Liver (tissue), 3 donors: ENCODE measurements around the gene RSPH6A.

Source experiments
- JUND ChIP-seq, 2 donors: IDR thresholded peaks; 2 replicates each; pipeline ENCODE4 v1.6.1; 2016; ENCODE audit warnings: antibody characterized with exemption in 2 of 2
- RAD21 ChIP-seq, 2 donors: IDR thresholded peaks; 2 replicates each; pipeline ENCODE4 v1.6.1; 2016; ENCODE audit warnings: antibody characterized with exemption in 2 of 2, mild to moderate bottlenecking in 2 of 2
- RXRA ChIP-seq, 2 donors: IDR thresholded peaks; 2 replicates each; pipeline ENCODE4 v1.6.1; 2017 to 2018; ENCODE audit warnings: antibody characterized with exemption in 2 of 2, mild to moderate bottlenecking in 1 of 2
- TAF1 ChIP-seq: conservative IDR thresholded peaks from 2 replicates; pipeline ENCODE4 v1.6.1; 2016; ENCODE audit warnings: antibody characterized with exemption, mild to moderate bottlenecking
- TF ChIP-seq, protein P1 (sequence below): IDR thresholded peaks from 2 replicates; pipeline ENCODE4 v1.6.1; 2016; ENCODE audit warnings: antibody characterized with exemption, mild to moderate bottlenecking
- TF ChIP-seq, protein P2 (sequence below): IDR thresholded peaks from 2 replicates; pipeline ENCODE4 v1.6.1; 2016; ENCODE audit warnings: antibody characterized with exemption
- TF ChIP-seq, protein P3 (sequence below): fragments of 150-350 bp; IDR thresholded peaks from 2 replicates; pipeline ENCODE4 v1.5.1; 2017; ENCODE audit warnings: improper control_type of control experiment, low read depth, low read length; ENCODE audit not compliant: missing input control
- TF ChIP-seq, protein P4 (sequence below): IDR thresholded peaks from 2 replicates; pipeline ENCODE4 v1.6.1; 2016; ENCODE audit warnings: antibody characterized with exemption
- donor health status: healthy.
- donor health status: healthy.

DNA sequence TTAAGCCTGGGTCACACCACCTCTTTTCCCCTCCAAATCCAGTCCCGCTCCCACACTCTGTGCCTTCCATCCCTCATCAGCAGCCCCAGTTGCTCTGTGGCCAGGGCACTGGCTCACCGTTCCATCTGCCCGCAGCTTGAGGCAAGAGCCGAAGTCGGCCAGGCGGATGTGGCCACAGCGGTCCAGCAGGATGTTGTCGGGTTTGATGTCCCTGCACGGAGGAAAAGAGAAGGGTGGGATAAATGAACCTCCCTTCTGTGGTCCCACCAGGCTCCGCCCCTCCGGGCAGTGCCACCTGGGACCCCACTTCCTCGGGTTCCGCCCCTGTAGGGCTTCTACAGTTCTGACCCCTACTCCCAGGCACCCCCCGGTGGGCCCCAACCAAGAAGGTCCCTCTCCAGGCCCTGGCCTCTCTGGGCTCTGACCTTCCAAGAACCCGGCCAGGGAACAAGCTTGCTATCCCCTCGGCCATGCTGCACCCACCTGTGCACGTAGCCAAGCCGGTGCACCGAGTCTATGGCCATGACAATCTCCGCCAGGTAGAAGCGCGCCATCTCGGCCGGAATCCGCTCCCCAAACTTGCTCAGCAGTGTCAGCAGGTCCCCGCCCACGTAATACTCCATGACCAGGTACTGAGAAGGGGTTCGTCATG, 37.0 kb downstream of the RSPH6A start:
- TF ChIP-seq, protein P1, sequence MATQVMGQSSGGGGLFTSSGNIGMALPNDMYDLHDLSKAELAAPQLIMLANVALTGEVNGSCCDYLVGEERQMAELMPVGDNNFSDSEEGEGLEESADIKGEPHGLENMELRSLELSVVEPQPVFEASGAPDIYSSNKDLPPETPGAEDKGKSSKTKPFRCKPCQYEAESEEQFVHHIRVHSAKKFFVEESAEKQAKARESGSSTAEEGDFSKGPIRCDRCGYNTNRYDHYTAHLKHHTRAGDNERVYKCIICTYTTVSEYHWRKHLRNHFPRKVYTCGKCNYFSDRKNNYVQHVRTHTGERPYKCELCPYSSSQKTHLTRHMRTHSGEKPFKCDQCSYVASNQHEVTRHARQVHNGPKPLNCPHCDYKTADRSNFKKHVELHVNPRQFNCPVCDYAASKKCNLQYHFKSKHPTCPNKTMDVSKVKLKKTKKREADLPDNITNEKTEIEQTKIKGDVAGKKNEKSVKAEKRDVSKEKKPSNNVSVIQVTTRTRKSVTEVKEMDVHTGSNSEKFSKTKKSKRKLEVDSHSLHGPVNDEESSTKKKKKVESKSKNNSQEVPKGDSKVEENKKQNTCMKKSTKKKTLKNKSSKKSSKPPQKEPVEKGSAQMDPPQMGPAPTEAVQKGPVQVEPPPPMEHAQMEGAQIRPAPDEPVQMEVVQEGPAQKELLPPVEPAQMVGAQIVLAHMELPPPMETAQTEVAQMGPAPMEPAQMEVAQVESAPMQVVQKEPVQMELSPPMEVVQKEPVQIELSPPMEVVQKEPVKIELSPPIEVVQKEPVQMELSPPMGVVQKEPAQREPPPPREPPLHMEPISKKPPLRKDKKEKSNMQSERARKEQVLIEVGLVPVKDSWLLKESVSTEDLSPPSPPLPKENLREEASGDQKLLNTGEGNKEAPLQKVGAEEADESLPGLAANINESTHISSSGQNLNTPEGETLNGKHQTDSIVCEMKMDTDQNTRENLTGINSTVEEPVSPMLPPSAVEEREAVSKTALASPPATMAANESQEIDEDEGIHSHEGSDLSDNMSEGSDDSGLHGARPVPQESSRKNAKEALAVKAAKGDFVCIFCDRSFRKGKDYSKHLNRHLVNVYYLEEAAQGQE, result no peak
- no peak for TF ChIP-seq TAF1
- TF ChIP-seq, protein P2, sequence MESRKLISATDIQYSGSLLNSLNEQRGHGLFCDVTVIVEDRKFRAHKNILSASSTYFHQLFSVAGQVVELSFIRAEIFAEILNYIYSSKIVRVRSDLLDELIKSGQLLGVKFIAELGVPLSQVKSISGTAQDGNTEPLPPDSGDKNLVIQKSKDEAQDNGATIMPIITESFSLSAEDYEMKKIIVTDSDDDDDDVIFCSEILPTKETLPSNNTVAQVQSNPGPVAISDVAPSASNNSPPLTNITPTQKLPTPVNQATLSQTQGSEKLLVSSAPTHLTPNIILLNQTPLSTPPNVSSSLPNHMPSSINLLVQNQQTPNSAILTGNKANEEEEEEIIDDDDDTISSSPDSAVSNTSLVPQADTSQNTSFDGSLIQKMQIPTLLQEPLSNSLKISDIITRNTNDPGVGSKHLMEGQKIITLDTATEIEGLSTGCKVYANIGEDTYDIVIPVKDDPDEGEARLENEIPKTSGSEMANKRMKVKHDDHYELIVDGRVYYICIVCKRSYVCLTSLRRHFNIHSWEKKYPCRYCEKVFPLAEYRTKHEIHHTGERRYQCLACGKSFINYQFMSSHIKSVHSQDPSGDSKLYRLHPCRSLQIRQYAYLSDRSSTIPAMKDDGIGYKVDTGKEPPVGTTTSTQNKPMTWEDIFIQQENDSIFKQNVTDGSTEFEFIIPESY, result no peak
- TF ChIP-seq, protein P3, sequence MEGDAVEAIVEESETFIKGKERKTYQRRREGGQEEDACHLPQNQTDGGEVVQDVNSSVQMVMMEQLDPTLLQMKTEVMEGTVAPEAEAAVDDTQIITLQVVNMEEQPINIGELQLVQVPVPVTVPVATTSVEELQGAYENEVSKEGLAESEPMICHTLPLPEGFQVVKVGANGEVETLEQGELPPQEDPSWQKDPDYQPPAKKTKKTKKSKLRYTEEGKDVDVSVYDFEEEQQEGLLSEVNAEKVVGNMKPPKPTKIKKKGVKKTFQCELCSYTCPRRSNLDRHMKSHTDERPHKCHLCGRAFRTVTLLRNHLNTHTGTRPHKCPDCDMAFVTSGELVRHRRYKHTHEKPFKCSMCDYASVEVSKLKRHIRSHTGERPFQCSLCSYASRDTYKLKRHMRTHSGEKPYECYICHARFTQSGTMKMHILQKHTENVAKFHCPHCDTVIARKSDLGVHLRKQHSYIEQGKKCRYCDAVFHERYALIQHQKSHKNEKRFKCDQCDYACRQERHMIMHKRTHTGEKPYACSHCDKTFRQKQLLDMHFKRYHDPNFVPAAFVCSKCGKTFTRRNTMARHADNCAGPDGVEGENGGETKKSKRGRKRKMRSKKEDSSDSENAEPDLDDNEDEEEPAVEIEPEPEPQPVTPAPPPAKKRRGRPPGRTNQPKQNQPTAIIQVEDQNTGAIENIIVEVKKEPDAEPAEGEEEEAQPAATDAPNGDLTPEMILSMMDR, result no peak
- no peak for TF ChIP-seq RXRA (IDR thresholded peaks at IDR 0.05)
- no peak for TF ChIP-seq JUND (IDR thresholded peaks at IDR 0.05)
- TF ChIP-seq, protein P4, sequence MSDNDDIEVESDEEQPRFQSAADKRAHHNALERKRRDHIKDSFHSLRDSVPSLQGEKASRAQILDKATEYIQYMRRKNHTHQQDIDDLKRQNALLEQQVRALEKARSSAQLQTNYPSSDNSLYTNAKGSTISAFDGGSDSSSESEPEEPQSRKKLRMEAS, result no peak
- no peak for TF ChIP-seq RAD21 (IDR thresholded peaks at IDR 0.05)
